Endothelial cell of hepatic sinusoid (primary cell): ENCODE results near the gene ZNF593OS.

Source experiments
- in situ Hi-C: cut with HindIII; loops from 2 replicates; pipeline ENCODE4 v1.10.0; 2017; ENCODE audit warnings: low sequenced_read_pairs

Gene ZNF593OS

GRCh38 chr1:26171084-26172072 is at the start of gene ZNF593OS:
TSS of gene ZNF593OS (minus strand) at chr1:26171832. CDS start at chr1:26171661, 171 bp downstream.
- in situ Hi-C loops = no loop called here

- in situ Hi-C loops = no loop called here
Measured at GRCh38 chr1:26221094-26221493, 49.5 kb upstream of the ZNF593OS start.

- in situ Hi-C loops = no loop called here
Measured at GRCh38 chr1:26220199-26220912, 48.7 kb upstream of the ZNF593OS start.

GRCh38 chr1:26218906-26219494 is 47.4 kb upstream of the ZNF593OS start:
- in situ Hi-C loops = no loop called here

- in situ Hi-C loops = no loop called here
Measured at GRCh38 chr1:26215246-26215645, 43.6 kb upstream of the ZNF593OS start.

GRCh38 chr1:26213335-26213905 is 41.8 kb upstream of the ZNF593OS start:
- in situ Hi-C loops = loop anchor here (5.0 kb wide), 1 partner anchor 59 kb away; no protein-coding TSS in a partner anchor

GRCh38 chr1:26212726-26213125 is 41.1 kb upstream of the ZNF593OS start:
- in situ Hi-C loops = loop anchor here (5.0 kb wide), 1 partner anchor 60 kb away; no protein-coding TSS in a partner anchor

GRCh38 chr1:26210147-26210870 is 38.7 kb upstream of the ZNF593OS start:
- in situ Hi-C loops = loop anchor here (5.0 kb wide), 1 partner anchor 62 kb away; no protein-coding TSS in a partner anchor

GRCh38 chr1:26203642-26204318 is 32.1 kb upstream of the ZNF593OS start:
- in situ Hi-C loops = no loop called here

- in situ Hi-C loops = no loop called here
Measured at GRCh38 chr1:26200413-26200812, 28.8 kb upstream of the ZNF593OS start.

GRCh38 chr1:26197813-26198212 is 26.2 kb upstream of the ZNF593OS start:
- in situ Hi-C loops = no loop called here

GRCh38 chr1:26197301-26197700 is 25.7 kb upstream of the ZNF593OS start:
- in situ Hi-C loops = no loop called here

- in situ Hi-C loops = no loop called here
Measured at GRCh38 chr1:26195805-26196204, 24.2 kb upstream of the ZNF593OS start.

- in situ Hi-C loops = no loop called here
Measured at GRCh38 chr1:26191739-26192138, 20.1 kb upstream of the ZNF593OS start.

GRCh38 chr1:26190373-26190987 is 18.8 kb upstream of the ZNF593OS start, which contains the start of gene CATSPER4:
TSS of gene CATSPER4 (plus strand) at chr1:26190602. CDS start at chr1:26190628, 26 bp downstream.
- in situ Hi-C loops = no loop called here

- in situ Hi-C loops = no loop called here
Measured at GRCh38 chr1:26189751-26190275, 18.2 kb upstream of the ZNF593OS start.

GRCh38 chr1:26189331-26189730 is 17.7 kb upstream of the ZNF593OS start:
- in situ Hi-C loops = no loop called here

- in situ Hi-C loops = no loop called here
Measured at GRCh38 chr1:26188477-26188876, 16.8 kb upstream of the ZNF593OS start.

GRCh38 chr1:26187882-26188281 is 16.2 kb upstream of the ZNF593OS start:
- in situ Hi-C loops = no loop called here
